ENCODE measurements around the gene RCN2.

GRCh38 chr15:76982756-76983155 is 51.2 kb downstream of the RCN2 start:
- TF ChIP-seq, protein P1, sequence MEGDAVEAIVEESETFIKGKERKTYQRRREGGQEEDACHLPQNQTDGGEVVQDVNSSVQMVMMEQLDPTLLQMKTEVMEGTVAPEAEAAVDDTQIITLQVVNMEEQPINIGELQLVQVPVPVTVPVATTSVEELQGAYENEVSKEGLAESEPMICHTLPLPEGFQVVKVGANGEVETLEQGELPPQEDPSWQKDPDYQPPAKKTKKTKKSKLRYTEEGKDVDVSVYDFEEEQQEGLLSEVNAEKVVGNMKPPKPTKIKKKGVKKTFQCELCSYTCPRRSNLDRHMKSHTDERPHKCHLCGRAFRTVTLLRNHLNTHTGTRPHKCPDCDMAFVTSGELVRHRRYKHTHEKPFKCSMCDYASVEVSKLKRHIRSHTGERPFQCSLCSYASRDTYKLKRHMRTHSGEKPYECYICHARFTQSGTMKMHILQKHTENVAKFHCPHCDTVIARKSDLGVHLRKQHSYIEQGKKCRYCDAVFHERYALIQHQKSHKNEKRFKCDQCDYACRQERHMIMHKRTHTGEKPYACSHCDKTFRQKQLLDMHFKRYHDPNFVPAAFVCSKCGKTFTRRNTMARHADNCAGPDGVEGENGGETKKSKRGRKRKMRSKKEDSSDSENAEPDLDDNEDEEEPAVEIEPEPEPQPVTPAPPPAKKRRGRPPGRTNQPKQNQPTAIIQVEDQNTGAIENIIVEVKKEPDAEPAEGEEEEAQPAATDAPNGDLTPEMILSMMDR (IDR thresholded peaks at IDR 0.05): no peak
- no peak for TF ChIP-seq POLR2A (IDR thresholded peaks at IDR 0.05)

All from esophagus squamous epithelium (tissue), 4 donors.